Tongue (tissue), 2 donors: ENCODE data around the gene ABTB2. TPM values are rescaled to one million over a fixed set of nuclear protein-coding genes. Genes with fewer than 3 reads are reported as not detected.
A peak's percentile ranks its signal among the peaks of the same experiment; 100 is the strongest.
"Not testable (repeated sequence)": the region's sequence is repeated elsewhere in the genome, so short reads cannot be mapped to it uniquely, and the experiment has no call there.

Experiments used
- DNase-seq: peaks from one replicate; pipeline ENCODE4 v3.0.0-alpha.2; 2015
- total RNA-seq: library from RNA; depleted of rRNA; stranded (reverse); fragments of >200 nt; gene quantifications from one replicate; pipeline ENCODE4 v1.2.3, GENCODE V29; 2014

ABTB2 gene
- 19.9 TPM for total RNA-seq

GRCh38 chr11:34357701-34358257, at the start of gene ABTB2:
TSS of gene ABTB2 (minus strand) at chr11:34358010.
- peak; percentile 99 for DNase-seq

DNA sequence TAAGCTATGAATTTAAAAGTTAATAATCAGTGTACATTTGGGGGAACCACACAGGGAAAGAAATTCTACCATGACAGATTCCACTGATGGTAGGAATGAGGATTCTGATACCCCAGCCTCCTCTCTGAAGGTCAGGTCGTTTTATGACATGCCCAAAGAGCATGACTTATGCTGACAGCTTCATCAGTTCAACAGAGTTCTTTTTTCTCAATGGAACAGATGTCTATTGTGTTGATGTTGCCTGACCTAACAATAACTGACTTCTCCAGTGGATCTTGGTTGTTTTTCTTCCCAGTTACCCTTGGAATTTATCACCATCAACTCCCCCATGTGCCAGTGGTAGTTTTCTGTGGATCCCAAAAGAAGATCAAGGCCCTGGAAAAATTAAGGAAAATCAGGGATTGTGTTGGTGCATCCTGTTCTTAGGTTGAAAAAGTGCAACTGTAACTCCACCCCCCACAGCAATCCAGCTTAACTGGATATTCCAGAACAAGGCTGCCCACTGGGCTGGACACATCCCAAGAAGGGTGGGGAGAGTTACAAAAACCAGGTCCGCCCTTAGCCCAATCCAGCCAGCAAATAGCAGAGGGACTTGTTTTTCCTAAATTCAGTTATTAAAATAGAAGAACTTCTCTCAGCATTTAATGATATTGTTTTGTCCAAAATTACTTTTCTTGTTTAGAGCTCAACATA, 49.5 kb upstream of the ABTB2 start:
- no peak for DNase-seq

- DNase-seq = no peak
These were observed 48.6 kb upstream of the ABTB2 start for GRCh38 chr11:34406413-34406812.

- no peak for DNase-seq
These were observed 47.5 kb upstream of the ABTB2 start for GRCh38 chr11:34405079-34405858.

- DNase-seq = no peak
These were observed 46.5 kb upstream of the ABTB2 start for GRCh38 chr11:34404280-34404679.

DNA sequence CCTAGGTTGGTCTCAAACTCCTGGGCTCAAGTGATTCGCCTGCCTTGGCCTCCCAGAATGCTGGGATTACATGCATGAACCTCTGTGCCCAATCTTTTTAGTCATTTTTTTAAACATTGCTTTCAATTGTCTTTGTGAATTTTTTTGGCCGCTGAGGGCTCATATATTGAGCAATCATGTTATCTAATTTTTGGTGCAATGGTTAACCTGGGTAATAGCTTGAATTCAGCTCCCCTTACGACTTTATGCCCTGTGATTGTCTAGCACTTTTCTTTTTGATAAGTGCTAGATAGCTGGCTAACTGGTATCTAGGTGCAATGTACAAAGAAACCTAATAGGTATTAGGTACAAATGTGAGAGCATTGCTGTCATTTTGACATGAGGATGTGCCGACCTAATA, 45.6 kb upstream of the ABTB2 start:
- DNase-seq = no peak

- DNase-seq = no peak
These were observed 40.0 kb upstream of the ABTB2 start for GRCh38 chr11:34397811-34398210.

DNA sequence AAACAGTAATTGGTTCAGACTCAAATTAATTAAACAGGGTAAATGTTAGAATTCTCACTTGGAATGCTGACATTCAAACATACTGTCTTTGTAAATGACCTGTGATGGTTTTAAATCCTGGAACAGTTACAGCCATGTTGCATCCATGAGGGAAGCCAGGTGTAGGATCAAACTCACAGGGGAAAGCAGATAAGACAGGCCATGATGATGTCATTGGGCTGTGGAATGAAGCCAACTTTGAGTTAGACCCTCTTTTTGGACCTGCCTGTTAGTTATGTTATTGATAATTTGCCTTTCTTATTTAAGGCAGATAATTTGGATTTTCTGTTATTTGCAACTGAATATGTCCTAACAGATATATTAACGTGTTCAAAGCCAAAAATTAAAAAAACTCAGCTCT, 39.3 kb upstream of the ABTB2 start:
- peak; percentile 1 for DNase-seq

- DNase-seq = peak; percentile 52
These were observed 38.2 kb upstream of the ABTB2 start for GRCh38 chr11:34395916-34396550.

GRCh38 chr11:34394771-34395300, 37.0 kb upstream of the ABTB2 start:
- DNase-seq = no peak

GRCh38 chr11:34387653-34388052, 29.8 kb upstream of the ABTB2 start:
- DNase-seq = no peak

DNA sequence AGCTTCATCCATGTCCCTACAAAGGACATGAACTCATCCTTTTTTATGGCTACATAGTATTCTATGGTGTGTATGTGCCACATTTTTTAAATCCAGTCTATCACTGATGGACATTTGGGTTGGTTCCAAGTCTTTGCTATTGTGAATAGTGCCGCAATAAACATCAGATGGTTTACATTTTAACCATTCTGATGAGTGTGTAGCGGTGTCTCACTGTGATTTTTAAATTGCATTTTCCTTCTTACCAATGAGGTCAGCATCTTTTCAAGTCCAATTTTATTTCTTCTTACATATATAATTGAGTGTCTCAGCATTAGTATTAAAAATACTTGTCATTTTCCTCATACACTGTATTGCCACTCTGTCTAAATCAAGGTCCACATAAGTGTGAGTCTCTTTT, 28.5 kb upstream of the ABTB2 start:
- not testable (repeated sequence) for DNase-seq

GRCh38 chr11:34382532-34383276, 24.9 kb upstream of the ABTB2 start:
- no peak for DNase-seq

DNA sequence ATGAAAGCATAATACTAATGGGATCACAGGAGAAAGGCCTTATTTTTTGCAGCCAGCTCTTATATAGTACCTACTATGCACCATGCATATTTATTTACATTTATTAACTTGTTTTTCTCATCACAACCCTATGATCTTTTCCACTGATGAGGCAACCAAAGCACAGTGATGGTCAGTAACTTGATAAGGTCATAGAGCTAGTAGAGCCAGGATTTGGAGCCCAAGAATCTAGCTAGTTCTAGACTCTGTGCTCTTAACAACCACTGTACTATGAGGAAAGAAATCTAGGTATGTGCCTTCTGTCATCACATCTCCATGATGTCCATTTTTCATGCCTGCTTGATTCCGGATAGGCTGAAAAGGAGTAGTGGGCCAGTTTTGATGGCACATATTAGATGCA, 24.0 kb upstream of the ABTB2 start:
- DNase-seq = no peak

DNA sequence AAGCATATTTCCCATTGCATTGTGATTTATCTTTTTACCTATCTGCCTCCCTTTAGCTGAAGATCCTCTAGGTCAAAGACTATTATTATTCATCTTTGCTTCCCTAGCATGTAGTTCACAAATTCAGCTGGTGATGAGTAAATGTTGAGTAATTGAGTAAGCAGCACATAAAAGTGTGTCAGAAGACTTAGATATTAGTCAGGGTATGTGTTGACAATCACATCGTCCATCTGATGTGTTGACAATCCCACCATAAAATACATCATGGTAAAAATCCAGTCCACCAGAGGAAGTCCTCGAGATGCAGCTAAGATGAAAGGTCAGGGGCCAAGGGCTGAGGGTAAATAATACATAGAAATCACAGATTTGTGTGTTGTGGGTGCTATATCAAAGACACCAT, 22.9 kb upstream of the ABTB2 start:
- DNase-seq = no peak

GRCh38 chr11:34379539-34379938, 21.7 kb upstream of the ABTB2 start:
- DNase-seq = no peak

GRCh38 chr11:34379079-34379478, 21.3 kb upstream of the ABTB2 start:
- no peak for DNase-seq

DNA sequence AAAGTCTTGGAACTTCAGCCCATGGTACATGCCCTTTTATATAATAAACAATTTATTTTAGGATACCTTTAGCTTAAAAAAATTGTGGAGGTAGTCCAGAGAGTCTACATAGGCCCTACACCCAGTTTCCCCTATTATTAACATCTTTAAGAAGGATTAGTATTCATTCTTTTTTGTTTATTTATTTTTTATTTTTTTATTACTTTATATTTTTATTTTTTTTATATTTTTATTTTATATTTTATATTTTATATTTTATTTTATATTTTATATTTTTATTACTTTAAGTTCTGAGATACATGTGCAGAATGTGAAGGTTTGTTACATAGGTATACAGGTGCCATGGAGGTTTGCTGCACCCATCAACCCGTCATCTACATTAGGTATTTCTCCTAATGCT, 15.9 kb upstream of the ABTB2 start:
- DNase-seq = no peak

GRCh38 chr11:34366522-34366921, 8.7 kb upstream of the ABTB2 start:
- no peak for DNase-seq

GRCh38 chr11:34364102-34364501, 6.3 kb upstream of the ABTB2 start:
- DNase-seq = no peak

DNA sequence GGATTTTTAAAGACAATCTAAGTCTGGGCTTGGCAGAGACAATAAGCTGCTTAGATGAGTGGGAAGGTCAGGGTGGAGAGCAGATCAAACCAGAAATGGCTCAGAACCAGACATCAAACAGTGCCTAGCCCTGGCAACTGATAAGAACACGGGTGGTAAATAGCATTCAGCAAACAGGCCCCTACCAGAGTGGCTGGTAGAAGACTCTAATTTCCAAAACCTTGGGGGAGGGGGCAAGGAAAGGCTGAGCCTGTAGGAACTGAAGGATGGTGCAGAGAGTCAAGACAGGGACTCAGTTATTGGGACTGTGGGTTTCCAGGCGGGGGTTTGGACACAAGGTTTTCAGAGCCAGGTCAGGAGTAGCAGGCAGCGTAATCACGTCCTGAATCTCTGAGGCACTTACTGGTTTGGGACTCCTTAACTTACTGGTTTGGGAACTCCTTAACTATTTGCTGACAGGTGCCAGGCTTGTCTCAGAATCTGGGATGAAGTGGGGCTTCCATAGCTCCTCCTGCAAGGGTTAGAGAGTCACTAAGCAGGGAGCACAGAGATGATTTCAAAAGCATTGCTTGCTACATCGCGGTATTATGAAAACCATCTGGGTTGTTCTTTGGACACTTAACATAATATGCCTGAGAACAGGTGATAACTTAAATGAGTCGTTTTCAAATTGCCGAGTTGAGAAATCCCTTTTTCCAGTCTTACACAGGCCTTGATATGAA, 5.7 kb upstream of the ABTB2 start:
- DNase-seq = no peak
